GM13976 (cell line): ENCODE measurements around the gene KNDC1.
"Not testable (repeated sequence)": the region's sequence is repeated elsewhere in the genome, so short reads cannot be mapped to it uniquely, and the experiment has no call there.

Experiments
- DNase-seq: peaks from one replicate; pipeline ENCODE4 v3.0.0; 2012; ENCODE audit warnings: low spot score
- in situ Hi-C: fragments of 300-500 bp; cut with MboI; formaldehyde crosslinking; loops from one replicate; pipeline ENCODE4 v1.12.0; 2022; ENCODE audit warnings: low sequenced_read_pairs, mixed read lengths, inconsistent platforms; ENCODE audit not compliant: unreplicated experiment
- TF ChIP-seq, protein P1 (sequence below): IDR thresholded peaks from 2 replicates; pipeline ENCODE4 v1.5.1; 2012; ENCODE audit warnings: borderline replicate concordance, mild to moderate bottlenecking; ENCODE audit not compliant: insufficient read depth; ENCODE audit errors: extremely low read depth, missing control alignments, control extremely low read depth

Gene KNDC1

DNA sequence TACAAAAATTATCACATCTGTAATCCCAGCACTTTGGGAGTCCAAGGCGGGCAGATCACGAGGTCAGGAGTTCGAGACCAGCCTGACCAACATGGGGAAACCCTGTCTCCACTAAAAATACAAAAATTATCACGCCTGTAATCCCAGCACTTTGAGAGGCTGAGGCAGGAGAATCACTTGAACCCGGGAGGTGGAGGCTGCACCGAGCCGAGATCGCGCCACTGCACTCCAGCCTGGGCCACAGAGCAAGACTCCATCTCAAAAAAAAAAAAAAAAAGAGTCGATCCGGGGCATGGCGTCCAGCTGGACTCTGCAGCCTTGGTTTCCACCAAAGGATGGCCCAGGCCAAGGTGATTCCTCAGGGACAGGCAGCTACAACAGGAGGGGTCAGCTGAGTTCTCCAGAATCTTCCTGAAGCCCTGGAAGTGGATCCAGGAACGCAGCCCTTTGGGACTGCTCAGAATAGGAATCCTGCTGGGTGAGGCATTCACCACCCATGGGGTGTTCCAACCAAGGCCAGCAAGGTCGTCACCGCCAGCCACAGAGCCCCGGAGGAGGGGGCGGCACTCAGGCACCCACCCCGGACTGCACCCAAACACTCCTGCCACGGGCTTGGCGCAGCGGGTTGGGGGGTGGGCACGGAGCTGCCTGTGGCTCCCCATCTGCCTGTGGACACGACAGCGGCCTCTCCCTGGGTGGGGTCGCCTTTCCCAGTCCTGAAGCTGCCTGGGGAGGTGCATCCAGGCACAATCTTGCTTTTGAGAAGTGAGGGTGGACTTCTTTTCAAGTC is 58.0 kb downstream of the KNDC1 start:
- DNase-seq: no peak
- in situ Hi-C loops: no loop called here
- TF ChIP-seq, protein P1, sequence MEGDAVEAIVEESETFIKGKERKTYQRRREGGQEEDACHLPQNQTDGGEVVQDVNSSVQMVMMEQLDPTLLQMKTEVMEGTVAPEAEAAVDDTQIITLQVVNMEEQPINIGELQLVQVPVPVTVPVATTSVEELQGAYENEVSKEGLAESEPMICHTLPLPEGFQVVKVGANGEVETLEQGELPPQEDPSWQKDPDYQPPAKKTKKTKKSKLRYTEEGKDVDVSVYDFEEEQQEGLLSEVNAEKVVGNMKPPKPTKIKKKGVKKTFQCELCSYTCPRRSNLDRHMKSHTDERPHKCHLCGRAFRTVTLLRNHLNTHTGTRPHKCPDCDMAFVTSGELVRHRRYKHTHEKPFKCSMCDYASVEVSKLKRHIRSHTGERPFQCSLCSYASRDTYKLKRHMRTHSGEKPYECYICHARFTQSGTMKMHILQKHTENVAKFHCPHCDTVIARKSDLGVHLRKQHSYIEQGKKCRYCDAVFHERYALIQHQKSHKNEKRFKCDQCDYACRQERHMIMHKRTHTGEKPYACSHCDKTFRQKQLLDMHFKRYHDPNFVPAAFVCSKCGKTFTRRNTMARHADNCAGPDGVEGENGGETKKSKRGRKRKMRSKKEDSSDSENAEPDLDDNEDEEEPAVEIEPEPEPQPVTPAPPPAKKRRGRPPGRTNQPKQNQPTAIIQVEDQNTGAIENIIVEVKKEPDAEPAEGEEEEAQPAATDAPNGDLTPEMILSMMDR: no peak

DNA sequence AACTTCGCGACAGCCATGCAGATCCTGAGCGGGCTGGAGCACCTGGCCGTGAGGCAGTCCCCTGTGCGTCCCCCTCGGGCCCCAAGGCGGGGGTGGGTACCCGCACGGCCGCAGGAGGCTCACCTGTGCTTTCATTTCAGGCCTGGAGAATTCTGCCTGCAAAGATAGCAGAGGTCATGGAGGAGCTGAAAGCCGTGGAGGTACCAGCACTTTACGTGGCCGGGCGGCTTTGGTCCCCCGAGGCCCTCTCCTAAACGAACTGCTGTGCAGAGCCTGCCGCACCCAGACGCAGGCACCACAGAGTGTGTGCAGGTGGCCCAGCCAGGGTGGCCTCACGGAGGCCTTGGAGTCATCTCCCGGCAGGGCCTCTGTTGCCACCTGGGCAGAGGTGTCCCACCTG is 58.9 kb downstream of the KNDC1 start:
- in situ Hi-C loops: no loop called here
- DNase-seq: no peak
- TF ChIP-seq, protein P1: no peak

DNA sequence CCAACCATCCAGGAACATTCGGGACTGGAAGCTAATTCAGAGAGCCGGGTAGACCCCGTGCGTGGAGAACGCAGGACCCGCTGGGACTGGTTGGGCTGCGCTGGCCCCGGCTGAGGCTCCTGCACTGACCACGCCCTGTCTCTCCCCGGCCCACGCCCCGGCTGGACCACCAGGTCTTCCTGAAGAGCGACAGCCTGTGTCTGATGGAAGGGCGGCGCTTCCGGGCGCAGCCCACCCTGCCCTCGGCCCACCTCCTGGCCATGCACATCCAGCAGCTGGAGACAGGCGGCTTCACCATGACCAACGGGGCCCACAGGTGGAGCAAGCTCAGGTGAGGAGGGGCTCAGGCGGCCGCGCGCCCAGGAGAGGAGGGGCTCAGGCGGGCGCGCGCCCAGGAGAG is 59.8 kb downstream of the KNDC1 start:
- in situ Hi-C loops: no loop called here
- TF ChIP-seq, protein P1: no peak
- no peak for DNase-seq

DNA sequence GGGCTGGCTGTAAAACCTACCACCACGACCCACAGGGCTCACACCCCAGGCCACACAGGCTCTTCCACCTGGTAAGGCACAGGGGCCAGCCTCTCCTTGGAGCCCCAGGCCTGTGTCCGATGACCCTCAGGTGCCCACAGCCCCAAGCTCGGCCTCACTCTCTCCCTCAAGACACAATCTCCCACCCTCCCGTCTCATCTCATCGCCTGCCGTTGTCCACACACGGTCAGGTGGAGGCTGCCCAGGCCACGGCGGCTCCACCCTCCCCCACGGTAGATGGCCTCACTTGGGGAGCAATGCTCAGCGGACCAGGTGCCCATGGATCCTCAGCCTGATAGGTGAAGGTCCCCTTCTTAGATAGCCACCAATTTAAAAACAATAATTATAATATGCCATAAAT is 61.3 kb downstream of the KNDC1 start:
- in situ Hi-C loops: no loop called here
- DNase-seq: no peak
- TF ChIP-seq, protein P1: no peak

DNA sequence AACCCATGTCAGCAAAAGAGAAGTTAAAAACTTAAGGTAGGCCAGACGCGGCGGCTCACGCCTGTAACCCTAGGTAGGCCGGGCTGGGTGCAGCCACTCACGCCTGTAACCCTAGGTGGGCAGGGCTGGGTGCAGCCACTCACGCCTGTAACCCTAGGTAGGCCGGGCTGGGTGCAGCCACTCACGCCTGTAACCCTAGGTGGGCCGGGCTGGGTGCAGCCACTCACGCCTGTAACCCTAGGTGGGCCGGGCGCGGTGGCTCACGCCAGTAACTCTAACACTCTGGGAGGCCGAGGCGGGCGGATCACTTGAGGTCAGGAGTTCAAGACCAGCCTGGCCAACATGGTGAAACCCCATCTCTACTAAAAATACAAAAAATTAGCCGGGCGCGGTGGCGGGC is 61.7 kb downstream of the KNDC1 start:
- in situ Hi-C loops, DNase-seq: not testable (repeated sequence)

DNA sequence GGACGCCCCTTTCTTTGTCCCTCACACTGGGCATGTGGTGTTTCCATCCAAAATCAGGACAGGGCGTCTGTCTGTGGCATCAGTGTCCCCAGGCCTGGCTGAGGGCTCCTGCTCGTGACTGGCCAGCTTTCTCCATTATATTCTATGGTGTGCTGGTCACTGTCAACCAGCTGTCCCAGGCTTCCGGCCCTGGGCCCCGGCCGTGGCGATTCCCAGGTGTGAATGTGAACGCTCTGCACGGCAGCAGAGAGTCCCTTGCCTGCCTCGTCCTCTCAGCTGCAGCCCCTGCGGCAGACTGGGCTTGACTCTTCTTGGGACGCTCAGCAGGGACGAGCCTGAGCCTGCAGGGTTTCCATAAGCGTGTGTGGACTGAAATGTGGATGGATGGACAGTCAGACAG is 64.1 kb downstream of the KNDC1 start:
- in situ Hi-C loops: no loop called here
- no peak for DNase-seq
- TF ChIP-seq, protein P1: no peak

DNA sequence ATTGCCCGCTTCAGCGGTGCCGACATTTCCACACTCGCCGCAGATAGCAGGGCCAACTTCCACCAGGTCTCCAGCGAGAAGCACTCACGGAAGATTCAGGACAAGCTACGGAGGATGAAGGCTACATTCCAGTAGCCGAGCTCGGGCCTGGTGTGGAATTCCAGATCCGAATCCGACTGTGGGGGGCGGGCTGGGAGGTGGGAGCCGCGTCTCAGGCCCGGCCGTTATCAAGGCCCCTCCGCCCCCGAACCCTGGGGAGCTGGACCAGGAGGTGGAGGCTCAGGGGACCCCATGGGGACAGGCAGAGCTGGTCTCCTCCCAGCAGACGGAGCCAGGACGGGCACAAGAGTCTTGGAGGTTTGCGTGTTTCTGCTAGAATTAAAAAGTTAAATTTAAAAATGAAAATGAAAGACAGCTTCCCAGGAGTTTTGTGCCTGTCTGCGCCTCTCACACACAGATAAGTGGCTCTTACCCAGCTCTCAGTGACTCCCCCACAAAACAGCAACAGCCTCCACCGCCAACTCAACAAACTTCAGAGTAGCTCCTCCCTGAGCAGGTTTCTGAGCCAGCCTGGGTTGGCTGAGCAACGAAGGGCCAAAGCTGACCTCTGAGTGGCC is 64.8 kb downstream of the KNDC1 start:
- in situ Hi-C loops: no loop called here
- TF ChIP-seq, protein P1: no peak
- no peak for DNase-seq
